ENCODE data around the gene GLYATL1B.
"Not testable (repeated sequence)": the region's sequence is repeated elsewhere in the genome, so short reads cannot be mapped to it uniquely, and the experiment has no call there.

Gene GLYATL1B, protein sequence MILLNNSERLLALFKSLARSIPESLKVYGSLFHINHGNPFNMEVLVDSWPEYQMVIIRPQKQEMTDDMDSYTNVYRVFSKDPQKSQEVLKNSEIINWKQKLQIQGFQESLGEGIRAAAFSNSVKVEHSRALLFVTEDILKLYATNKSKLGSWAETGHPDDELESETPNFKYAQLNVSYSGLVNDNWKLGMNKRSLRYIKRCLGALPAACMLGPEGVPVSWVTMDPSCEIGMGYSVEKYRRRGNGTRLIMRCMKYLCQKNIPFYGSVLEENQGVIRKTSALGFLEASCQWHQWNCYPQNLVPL

DNA sequence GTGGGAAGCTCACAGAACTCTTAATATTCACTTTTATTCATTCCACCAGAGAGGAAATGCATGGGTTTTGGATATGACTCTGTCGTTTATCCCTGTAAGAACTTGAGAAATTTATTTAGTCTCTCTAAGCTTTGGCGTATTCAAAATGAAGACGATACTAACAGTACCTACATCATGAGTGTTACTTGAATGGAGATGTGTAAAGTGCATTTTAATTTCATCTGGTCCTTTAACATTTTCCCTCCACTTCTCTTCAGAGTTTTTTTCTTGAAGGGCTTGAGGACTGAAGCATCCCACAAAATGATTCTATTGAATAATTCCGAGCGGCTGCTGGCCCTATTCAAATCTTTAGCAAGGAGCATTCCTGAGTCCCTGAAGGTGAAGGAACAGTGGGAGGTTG is at the start of gene GLYATL1B:
Gene GLYATL1B (plus strand): TSS at position 301 of the 400 bp plus-strand sequence. CDS start 0 bp downstream, at position 301.
- H3K4me1 ChIP-seq (ENCODE audit: insufficient read depth, low read length); H3K4me3 ChIP-seq (ENCODE audit: low read depth in 1 of 2, low read length in 2 of 2); H3K9me3 ChIP-seq (ENCODE audit: low read length); H3K9ac ChIP-seq (ENCODE audit: low read length); H3K36me3 ChIP-seq (ENCODE audit: insufficient read depth, low read length); H3K27me3 ChIP-seq (ENCODE audit: control insufficient read depth in 1 of 2, insufficient read depth in 2 of 2, low read length in 2 of 2); H3K27ac ChIP-seq (ENCODE audit: low read depth, low read length): not testable (repeated sequence)

DNA sequence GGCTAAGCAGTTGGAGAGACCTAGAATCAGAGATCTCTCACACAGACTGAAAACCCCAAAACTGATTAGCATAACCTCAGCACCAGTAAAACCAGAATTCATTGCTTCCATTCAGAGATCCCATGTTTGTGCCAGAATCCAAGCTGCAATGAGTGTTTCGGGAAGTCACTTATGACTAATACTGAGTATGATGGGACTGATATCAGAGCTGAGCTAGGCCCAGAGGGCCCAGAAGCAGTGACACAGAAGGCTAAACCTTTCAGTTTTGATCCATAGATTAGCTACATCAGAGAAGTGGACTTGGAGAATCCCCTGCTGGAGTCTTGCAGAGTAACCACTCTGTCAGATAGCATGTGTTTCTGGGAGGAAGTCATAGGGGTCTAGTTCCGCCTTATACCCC is 49.6 kb upstream of the GLYATL1B start:
- not testable (repeated sequence) for H3K27me3 ChIP-seq (ENCODE audit: control insufficient read depth in 1 of 2, insufficient read depth in 2 of 2, low read length in 2 of 2); H3K36me3 ChIP-seq (ENCODE audit: insufficient read depth, low read length); H3K4me3 ChIP-seq (ENCODE audit: low read depth in 1 of 2, low read length in 2 of 2); H3K4me1 ChIP-seq (ENCODE audit: insufficient read depth, low read length); H3K27ac ChIP-seq (ENCODE audit: low read depth, low read length); H3K9ac ChIP-seq (ENCODE audit: low read length); H3K9me3 ChIP-seq (ENCODE audit: low read length)

DNA sequence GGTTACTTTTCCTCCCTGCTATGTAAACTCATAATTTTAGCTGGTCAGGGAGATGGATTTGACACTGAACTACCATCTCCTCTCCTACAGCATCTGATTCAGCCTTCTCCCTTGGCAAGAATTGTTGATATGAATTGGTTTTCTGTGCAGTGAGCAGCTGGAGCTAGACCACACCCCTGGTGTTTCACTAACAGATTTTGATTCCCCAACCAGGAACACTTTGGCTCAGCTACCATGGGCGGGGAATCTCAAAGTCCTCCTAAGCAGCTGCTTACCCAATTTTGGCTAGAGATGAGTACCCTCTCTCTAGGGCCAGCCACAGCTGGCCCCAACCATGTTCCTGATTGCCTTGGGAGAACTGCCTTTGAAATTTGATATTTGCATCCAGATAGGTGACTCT is 48.7 kb upstream of the GLYATL1B start:
- H3K36me3 ChIP-seq (ENCODE audit: insufficient read depth, low read length); H3K4me1 ChIP-seq (ENCODE audit: insufficient read depth, low read length); H3K27ac ChIP-seq (ENCODE audit: low read depth, low read length); H3K9ac ChIP-seq (ENCODE audit: low read length); H3K9me3 ChIP-seq (ENCODE audit: low read length); H3K27me3 ChIP-seq (ENCODE audit: control insufficient read depth in 1 of 2, insufficient read depth in 2 of 2, low read length in 2 of 2); H3K4me3 ChIP-seq (ENCODE audit: low read depth in 1 of 2, low read length in 2 of 2): not testable (repeated sequence)

DNA sequence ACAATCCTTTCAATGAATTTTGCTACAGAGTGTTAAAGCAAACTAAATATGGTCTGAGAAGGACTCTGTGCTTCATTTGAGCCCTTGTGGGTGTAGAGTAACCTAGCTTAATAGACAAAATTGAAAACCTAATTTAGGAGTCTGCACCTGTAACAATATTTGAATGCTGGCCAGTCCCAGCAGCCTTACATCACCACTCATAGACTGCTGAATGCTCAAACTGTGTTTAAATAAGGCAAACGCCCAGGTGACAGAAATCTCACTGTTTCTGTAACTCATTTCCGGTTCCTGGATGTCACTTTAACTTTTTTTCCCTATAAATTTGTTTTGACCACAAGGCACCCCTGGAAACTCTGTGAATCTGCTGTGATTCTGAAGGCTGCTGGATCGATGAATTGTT is 45.5 kb upstream of the GLYATL1B start:
- Histone ChIP-seq H3K27me3 (ENCODE audit: control insufficient read depth in 1 of 2, insufficient read depth in 2 of 2, low read length in 2 of 2) (no peaks in the 10 kb centered on the region), H3K27ac (ENCODE audit: low read depth, low read length) (no peak overlapping the region), H3K9me3 (ENCODE audit: low read length) (no peaks in the 10 kb centered on the region), H3K9ac (ENCODE audit: low read length) (no peak overlapping the region), H3K4me3 (ENCODE audit: low read depth in 1 of 2, low read length in 2 of 2) (no peak overlapping the region), H3K36me3 (ENCODE audit: insufficient read depth, low read length) (no peaks in the 10 kb centered on the region), H3K4me1 (ENCODE audit: insufficient read depth, low read length) (no peaks in the 10 kb centered on the region)

DNA sequence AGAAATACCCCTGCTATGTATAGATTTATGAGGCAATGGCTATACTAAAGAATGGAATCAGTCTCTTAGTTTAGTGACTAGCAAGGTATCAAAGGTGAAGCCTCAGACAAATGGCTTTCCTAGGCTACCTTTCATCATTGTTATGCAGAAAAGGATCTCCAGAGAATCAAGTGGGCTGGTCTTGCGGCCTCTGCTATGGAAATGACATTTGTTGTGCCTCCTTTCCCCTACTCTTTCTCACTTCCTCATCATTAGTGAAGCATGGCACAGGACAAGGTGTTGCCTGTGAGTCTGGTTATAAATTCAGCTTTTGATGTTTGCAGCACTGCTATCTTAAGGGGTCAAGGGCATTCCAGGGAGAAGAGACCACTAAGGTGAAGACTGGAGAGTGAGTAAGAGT is 34.7 kb upstream of the GLYATL1B start:
- not testable (repeated sequence) for H3K4me3 ChIP-seq (ENCODE audit: low read depth in 1 of 2, low read length in 2 of 2); H3K4me1 ChIP-seq (ENCODE audit: insufficient read depth, low read length); H3K9ac ChIP-seq (ENCODE audit: low read length); H3K9me3 ChIP-seq (ENCODE audit: low read length); H3K27me3 ChIP-seq (ENCODE audit: control insufficient read depth in 1 of 2, insufficient read depth in 2 of 2, low read length in 2 of 2); H3K36me3 ChIP-seq (ENCODE audit: insufficient read depth, low read length); H3K27ac ChIP-seq (ENCODE audit: low read depth, low read length)

DNA sequence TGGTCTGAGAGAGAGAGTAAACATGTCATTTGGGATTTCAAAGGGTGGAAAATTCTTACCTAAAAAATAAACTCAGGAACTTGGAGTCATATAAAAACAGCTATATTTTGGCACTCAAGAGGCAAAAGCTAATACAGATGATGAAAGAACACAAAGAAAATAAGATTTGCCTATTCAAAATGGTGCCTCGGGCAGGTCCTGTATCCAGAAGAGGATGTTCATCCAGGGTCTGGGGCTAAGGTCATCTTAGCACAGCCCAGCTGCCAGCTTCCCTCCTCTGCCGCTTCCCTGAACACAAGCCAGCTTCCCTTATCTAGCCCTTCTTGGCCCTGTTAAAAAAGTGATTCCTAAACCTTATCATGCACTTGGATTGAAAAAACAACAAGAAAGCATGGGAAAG is 33.8 kb upstream of the GLYATL1B start:
- H3K4me3 ChIP-seq (ENCODE audit: low read depth in 1 of 2, low read length in 2 of 2); H3K9me3 ChIP-seq (ENCODE audit: low read length); H3K27ac ChIP-seq (ENCODE audit: low read depth, low read length); H3K36me3 ChIP-seq (ENCODE audit: insufficient read depth, low read length); H3K27me3 ChIP-seq (ENCODE audit: control insufficient read depth in 1 of 2, insufficient read depth in 2 of 2, low read length in 2 of 2); H3K4me1 ChIP-seq (ENCODE audit: insufficient read depth, low read length); H3K9ac ChIP-seq (ENCODE audit: low read length): not testable (repeated sequence)

DNA sequence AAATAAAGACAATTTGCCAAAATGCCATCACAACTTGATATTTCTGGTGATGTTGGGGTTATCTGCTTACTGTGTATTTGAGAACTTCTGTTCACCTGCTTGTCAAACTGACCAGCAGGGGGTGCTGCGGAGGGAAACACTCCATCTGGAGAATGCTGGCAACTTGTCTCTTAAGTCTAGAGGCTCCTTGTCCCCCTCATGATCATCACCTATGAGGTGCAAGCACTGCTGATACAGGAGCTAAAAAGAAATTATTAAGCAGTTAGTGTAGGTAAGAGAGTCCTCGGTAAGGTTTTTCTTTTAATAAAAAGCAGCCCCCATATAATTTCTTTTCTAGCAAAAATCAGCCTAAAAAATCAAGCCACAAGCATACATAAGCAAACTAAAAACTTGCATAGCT is 32.7 kb upstream of the GLYATL1B start:
- Histone ChIP-seq H3K27ac (ENCODE audit: low read depth, low read length) (no peak overlapping the region), H3K9me3 (ENCODE audit: low read length) (no peaks in the 10 kb centered on the region), H3K27me3 (ENCODE audit: control insufficient read depth in 1 of 2, insufficient read depth in 2 of 2, low read length in 2 of 2) (no peaks in the 10 kb centered on the region), H3K4me1 (ENCODE audit: insufficient read depth, low read length) (no peaks in the 10 kb centered on the region), H3K9ac (ENCODE audit: low read length) (no peak overlapping the region), H3K36me3 (ENCODE audit: insufficient read depth, low read length) (no peaks in the 10 kb centered on the region), H3K4me3 (ENCODE audit: low read depth in 1 of 2, low read length in 2 of 2) (no peak overlapping the region)

DNA sequence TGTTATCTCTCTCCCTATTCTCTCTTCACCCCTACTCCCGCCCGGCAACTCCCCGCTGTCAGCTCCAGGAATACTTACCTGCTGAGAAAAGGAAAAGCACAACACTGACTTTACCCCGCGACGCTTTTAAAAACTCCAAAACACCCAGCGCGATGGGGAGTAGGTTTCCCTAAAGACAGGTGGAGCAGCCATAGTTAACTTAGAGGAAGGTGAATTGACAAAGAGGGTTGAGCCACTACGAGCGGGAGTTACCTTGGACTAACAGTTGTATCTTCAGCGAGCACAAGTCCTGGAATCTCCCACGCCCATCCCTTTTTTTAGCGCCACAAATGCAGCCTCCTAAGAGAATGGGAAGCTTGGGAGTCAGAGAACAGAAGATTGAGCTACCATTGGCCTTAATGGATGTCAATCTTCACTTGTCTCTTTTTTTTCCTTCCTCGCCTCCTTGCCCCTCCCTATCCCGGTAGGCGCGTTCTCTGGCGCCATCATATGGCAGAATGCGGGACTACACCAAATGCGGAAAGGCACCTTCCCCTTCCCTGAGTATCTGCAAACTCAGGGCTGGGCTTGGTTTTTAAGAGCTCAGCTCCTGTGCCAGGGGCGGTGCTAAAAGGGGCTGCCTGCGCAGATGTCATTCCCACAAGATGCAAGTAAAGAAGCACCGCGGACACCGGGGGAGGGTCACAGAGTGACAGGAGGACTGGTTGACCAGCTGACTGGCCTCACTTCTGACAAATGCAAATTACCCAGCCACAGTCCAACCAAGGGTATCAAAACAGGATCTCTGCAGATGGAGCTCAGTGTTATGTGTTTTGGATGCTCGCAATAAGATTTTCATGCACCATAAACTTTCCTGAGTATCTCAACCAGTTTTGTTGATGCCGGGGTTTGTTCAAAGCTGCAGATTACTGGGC is 27.7 kb upstream of the GLYATL1B start:
- H3K4me1 ChIP-seq (ENCODE audit: insufficient read depth, low read length); H3K27me3 ChIP-seq (ENCODE audit: control insufficient read depth in 1 of 2, insufficient read depth in 2 of 2, low read length in 2 of 2); H3K9me3 ChIP-seq (ENCODE audit: low read length); H3K36me3 ChIP-seq (ENCODE audit: insufficient read depth, low read length); H3K27ac ChIP-seq (ENCODE audit: low read depth, low read length); H3K9ac ChIP-seq (ENCODE audit: low read length): not testable (repeated sequence)
- H3K4me3 ChIP-seq (ENCODE audit: low read depth in 1 of 2, low read length in 2 of 2), result peak overlapping the region in 1 of 2 donors; percentile 27

DNA sequence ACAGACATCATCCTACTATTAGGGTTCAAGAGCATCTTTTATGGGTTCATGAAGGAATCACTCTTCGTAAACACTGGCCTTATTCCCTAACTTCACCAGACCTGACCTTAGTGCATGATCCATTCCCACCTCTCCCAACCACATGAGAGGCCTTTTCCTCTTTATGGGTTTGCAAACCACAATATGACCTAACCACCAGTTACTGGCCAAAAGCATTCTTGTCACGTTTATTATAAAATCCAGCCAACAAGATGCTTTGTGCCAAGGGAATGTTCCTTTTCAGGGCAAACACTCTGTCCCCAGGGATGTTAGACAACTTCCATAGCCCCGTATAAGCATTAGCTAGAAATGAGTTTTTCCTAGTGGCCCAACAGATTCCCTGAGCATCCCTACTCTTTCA is 26.0 kb upstream of the GLYATL1B start:
- H3K27me3 ChIP-seq (ENCODE audit: control insufficient read depth in 1 of 2, insufficient read depth in 2 of 2, low read length in 2 of 2); H3K9ac ChIP-seq (ENCODE audit: low read length); H3K4me1 ChIP-seq (ENCODE audit: insufficient read depth, low read length); H3K36me3 ChIP-seq (ENCODE audit: insufficient read depth, low read length); H3K27ac ChIP-seq (ENCODE audit: low read depth, low read length); H3K9me3 ChIP-seq (ENCODE audit: low read length); H3K4me3 ChIP-seq (ENCODE audit: low read depth in 1 of 2, low read length in 2 of 2): not testable (repeated sequence)

DNA sequence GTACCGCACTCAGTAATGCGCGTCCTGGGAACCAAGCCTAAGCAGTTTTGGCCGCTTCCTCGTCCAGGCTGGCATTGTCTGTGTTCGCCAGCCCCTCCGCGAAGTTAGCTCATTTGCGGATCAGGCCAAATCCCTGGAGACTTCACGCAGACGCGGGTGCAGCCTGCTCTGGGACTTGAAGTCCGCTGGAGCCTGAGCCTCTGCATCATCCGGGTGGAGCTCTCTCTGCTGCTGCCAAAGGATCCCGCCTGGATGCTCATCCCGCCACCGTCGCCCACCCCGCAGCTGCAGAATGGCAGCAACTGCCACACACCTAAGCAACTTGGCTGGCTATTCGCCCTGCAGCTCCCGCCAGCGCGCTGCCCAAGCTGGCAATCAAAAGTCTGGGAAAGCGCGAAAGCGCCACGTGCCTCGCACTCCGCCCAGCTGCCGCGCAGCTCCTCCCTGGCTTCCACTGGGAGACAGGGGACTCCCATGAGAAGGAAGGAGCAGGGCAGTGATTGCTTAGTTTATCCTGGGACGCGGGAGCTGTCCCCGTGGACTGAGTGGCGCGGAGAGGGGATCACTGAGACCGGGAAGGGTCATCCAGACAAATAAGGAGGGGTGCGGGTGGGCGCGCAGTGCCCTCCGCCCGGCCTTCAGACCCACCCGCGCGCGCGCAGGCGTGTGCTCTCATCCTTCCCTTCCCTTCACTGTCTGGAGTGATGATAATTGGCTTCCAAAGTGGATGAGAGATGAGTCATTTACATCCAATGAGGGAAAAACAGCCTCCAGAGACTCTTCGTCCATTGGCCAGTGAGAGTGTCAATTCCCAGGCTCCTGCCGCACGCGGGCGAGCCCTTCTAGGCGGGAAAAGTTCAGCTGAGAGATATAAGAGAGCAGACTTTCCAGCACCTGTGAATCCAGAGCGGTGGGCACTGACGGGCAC is 23.2 kb upstream of the GLYATL1B start:
- Histone ChIP-seq H3K27me3 (ENCODE audit: control insufficient read depth in 1 of 2, insufficient read depth in 2 of 2, low read length in 2 of 2) (peaks cover 0 to 6% of the 10 kb centered on the region in 2 donors), H3K27ac (ENCODE audit: low read depth, low read length) (no peak overlapping the region), H3K36me3 (ENCODE audit: insufficient read depth, low read length) (no peaks in the 10 kb centered on the region), H3K9ac (ENCODE audit: low read length) (no peak overlapping the region), H3K4me1 (ENCODE audit: insufficient read depth, low read length) (no peaks in the 10 kb centered on the region), H3K4me3 (ENCODE audit: low read depth in 1 of 2, low read length in 2 of 2) (no peak overlapping the region), H3K9me3 (ENCODE audit: low read length) (no peaks in the 10 kb centered on the region)

DNA sequence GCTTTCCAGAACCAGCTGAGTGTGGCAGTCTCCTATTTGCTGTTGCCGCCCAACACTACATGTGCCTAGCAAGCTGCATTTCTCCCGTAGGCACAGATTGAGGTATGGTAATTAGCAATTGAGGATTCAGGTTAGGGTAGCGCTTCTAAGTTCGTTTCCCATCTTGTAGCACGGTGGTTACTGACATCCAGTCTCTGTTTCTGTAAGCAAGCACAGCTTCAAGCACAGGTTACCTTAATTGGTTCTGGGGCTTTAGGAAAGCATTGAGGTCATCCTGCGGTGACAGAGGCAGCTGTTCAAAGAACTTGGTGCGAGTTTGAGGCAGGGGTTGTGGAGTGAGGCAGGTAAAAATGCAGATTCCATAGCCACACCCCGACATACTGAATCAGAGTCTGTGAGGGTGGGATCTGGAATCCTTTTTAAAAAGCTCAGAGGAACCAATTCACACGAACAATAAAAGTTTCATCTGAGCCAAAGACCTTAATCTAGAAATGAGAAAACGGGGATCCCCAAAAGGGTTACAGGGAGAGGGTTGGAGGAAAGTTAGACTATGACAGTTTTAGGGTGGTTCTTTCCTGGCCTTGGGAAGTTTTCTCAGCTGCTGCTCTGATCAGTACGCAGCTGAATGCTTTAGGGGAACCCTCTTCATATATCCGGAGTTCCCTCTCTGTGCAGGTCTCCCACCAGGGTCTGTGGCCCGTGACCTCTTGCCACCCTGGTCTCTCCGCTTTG is 21.9 kb upstream of the GLYATL1B start:
- not testable (repeated sequence) for H3K27me3 ChIP-seq (ENCODE audit: control insufficient read depth in 1 of 2, insufficient read depth in 2 of 2, low read length in 2 of 2); H3K27ac ChIP-seq (ENCODE audit: low read depth, low read length); H3K4me1 ChIP-seq (ENCODE audit: insufficient read depth, low read length); H3K9ac ChIP-seq (ENCODE audit: low read length); H3K4me3 ChIP-seq (ENCODE audit: low read depth in 1 of 2, low read length in 2 of 2); H3K36me3 ChIP-seq (ENCODE audit: insufficient read depth, low read length); H3K9me3 ChIP-seq (ENCODE audit: low read length)

Measured in muscle layer of colon (tissue), 2 donors.